HEK293 (cell line): ENCODE measurements around the gene TRH.

Experiments
- CTCF ChIA-PET: fragments of 350-600 bp; formaldehyde crosslinking; extraction: SDS; loops from one replicate; lab custom pipeline; 2021; ENCODE audit warnings: antibody characterized with exemption; lab: Yijun Ruan, JAX
- POLR2A ChIA-PET: fragments of 300-600 bp; formaldehyde crosslinking; extraction: SDS; loops from one replicate; lab custom pipeline; 2020; ENCODE audit warnings: antibody characterized with exemption, inconsistent platforms; lab: Yijun Ruan, JAX
- H3K27ac ChIP-seq: fragments of 200-500 bp; sonication (Bioruptor generic); 2 replicates; pipeline ENCODE4 v1.5.1; 2014; ENCODE audit warnings: low read depth, low read length, control low read depth, inconsistent platforms; ENCODE audit errors: extremely low read depth
- H3K36me3 ChIP-seq, 2 experiments: fragments of 200-500 bp in 1 of 2; sonication (Bioruptor generic) in 1 of 2; 1 replicate in 1 of 2; 2 replicates in 1 of 2; pipeline ENCODE4 v1.5.1; 2014 to 2017; ENCODE audit warnings: inconsistent platforms in 2 of 2, low read length in 2 of 2; ENCODE audit not compliant: control insufficient read depth in 2 of 2, insufficient read depth in 1 of 2
- H3K4me1 ChIP-seq: fragments of 200-500 bp; sonication (Bioruptor generic); 2 replicates; pipeline ENCODE4 v1.5.1; 2014; ENCODE audit warnings: mild to moderate bottlenecking, low read length, inconsistent platforms; ENCODE audit not compliant: control insufficient read depth, insufficient read depth
- H3K4me3 ChIP-seq: 2 replicates; pipeline ENCODE4 v1.5.1; 2011; ENCODE audit warnings: low read depth, mild to moderate bottlenecking, control low read depth, low read length, moderate library complexity
- H3K9me3 ChIP-seq: fragments of 200-500 bp; sonication (Bioruptor generic); 2 replicates; pipeline ENCODE4 v1.5.1; 2014; ENCODE audit warnings: low read depth, low read length, inconsistent platforms; ENCODE audit not compliant: control insufficient read depth, insufficient read depth
- GLI4 ChIP-seq: fragments of 450-650 bp; formaldehyde crosslinking; IDR thresholded peaks from 2 replicates; pipeline ENCODE4 v1.5.1; 2016; ENCODE audit warnings: missing biosample characterization, missing genetic modification characterization
- HIC1 ChIP-seq: fragments of 450-650 bp; formaldehyde crosslinking; IDR thresholded peaks from 2 replicates; pipeline ENCODE4 v1.5.1; 2016; ENCODE audit warnings: missing biosample characterization, missing genetic modification characterization
- OSR2 ChIP-seq: fragments of 450-650 bp; formaldehyde crosslinking; IDR thresholded peaks from 2 replicates; pipeline ENCODE4 v1.5.1; 2016; ENCODE audit warnings: missing biosample characterization, missing genetic modification characterization
- SCRT2 ChIP-seq: fragments of 450-650 bp; formaldehyde crosslinking; IDR thresholded peaks from 2 replicates; pipeline ENCODE4 v1.5.1; 2016; ENCODE audit warnings: missing biosample characterization, missing genetic modification characterization
- YY2 ChIP-seq: fragments of 450-650 bp; formaldehyde crosslinking; IDR thresholded peaks from 2 replicates; pipeline ENCODE4 v1.5.1; 2016; ENCODE audit warnings: missing biosample characterization, missing genetic modification characterization
- ZFP37 ChIP-seq: fragments of 450-650 bp; formaldehyde crosslinking; IDR thresholded peaks from 2 replicates; pipeline ENCODE4 v1.5.1; 2016; ENCODE audit warnings: missing biosample characterization, missing genetic modification characterization
- ZNF138 ChIP-seq: fragments of 450-650 bp; formaldehyde crosslinking; IDR thresholded peaks from 2 replicates; pipeline ENCODE4 v1.5.1; 2016; ENCODE audit warnings: missing biosample characterization, missing genetic modification characterization, borderline replicate concordance
- ZNF341 ChIP-seq: fragments of 450-650 bp; formaldehyde crosslinking; IDR thresholded peaks from 2 replicates; pipeline ENCODE4; 2016; ENCODE audit warnings: low read depth, missing biosample characterization, missing genetic modification characterization
- ZNF404 ChIP-seq: fragments of 450-650 bp; formaldehyde crosslinking; IDR thresholded peaks from 2 replicates; pipeline ENCODE4 v1.5.1; 2017; ENCODE audit warnings: missing biosample characterization, missing genetic modification characterization
- ZNF514 ChIP-seq: fragments of 450-650 bp; formaldehyde crosslinking; IDR thresholded peaks from 2 replicates; pipeline ENCODE4 v1.5.1; 2016; ENCODE audit warnings: missing biosample characterization, missing genetic modification characterization
- ZNF549 ChIP-seq: fragments of 450-650 bp; IDR thresholded peaks from 2 replicates; pipeline ENCODE4 v1.5.1; 2018; ENCODE audit warnings: missing biosample characterization, missing genetic modification characterization, mild to moderate bottlenecking, inconsistent platforms, moderate library complexity
- ZNF555 ChIP-seq: fragments of 450-650 bp; formaldehyde crosslinking; conservative IDR thresholded peaks from 2 replicates; pipeline ENCODE4 v1.5.1; 2017; ENCODE audit warnings: missing biosample characterization, mild to moderate bottlenecking, missing genetic modification characterization, inconsistent platforms
- ZNF596 ChIP-seq: fragments of 450-650 bp; IDR thresholded peaks from 2 replicates; pipeline ENCODE4 v1.5.0; 2018; ENCODE audit warnings: missing biosample characterization, mild to moderate bottlenecking, missing genetic modification characterization, moderate library complexity
- ZNF623 ChIP-seq: fragments of 450-650 bp; formaldehyde crosslinking; IDR thresholded peaks from 2 replicates; pipeline ENCODE4 v1.5.1; 2016; ENCODE audit warnings: missing biosample characterization, missing genetic modification characterization
- ZNF76 ChIP-seq: fragments of 450-650 bp; formaldehyde crosslinking; IDR thresholded peaks from 2 replicates; pipeline ENCODE4; 2016; ENCODE audit warnings: low read depth, missing biosample characterization, missing genetic modification characterization, borderline replicate concordance
- ZNF792 ChIP-seq: fragments of 450-650 bp; formaldehyde crosslinking; IDR thresholded peaks from 2 replicates; pipeline ENCODE4 v1.5.1; 2016; ENCODE audit warnings: missing biosample characterization, missing genetic modification characterization
- ZSCAN18 ChIP-seq: fragments of 450-650 bp; formaldehyde crosslinking; IDR thresholded peaks from 2 replicates; pipeline ENCODE4 v1.5.1; 2016; ENCODE audit warnings: missing biosample characterization, missing genetic modification characterization
- ZSCAN5A ChIP-seq: fragments of 450-650 bp; formaldehyde crosslinking; IDR thresholded peaks from 2 replicates; pipeline ENCODE4 v1.5.1; 2016; ENCODE audit warnings: missing biosample characterization, missing genetic modification characterization
- TF ChIP-seq, protein P1 (sequence below): fragments of 450-650 bp; formaldehyde crosslinking; IDR thresholded peaks from 2 replicates; pipeline ENCODE4 v1.5.1; 2017; ENCODE audit warnings: missing biosample characterization, mild to moderate bottlenecking, missing genetic modification characterization, moderate library complexity
- TF ChIP-seq, protein P2 (sequence below): fragments of 450-650 bp; formaldehyde crosslinking; IDR thresholded peaks from 2 replicates; pipeline ENCODE4 v1.5.1; 2017; ENCODE audit warnings: missing biosample characterization, missing genetic modification characterization

TRH gene

GRCh38 chr3:129979905-129980304 lies 5.4 kb downstream of the TRH start (continued):
- TF ChIP-seq, protein P1, sequence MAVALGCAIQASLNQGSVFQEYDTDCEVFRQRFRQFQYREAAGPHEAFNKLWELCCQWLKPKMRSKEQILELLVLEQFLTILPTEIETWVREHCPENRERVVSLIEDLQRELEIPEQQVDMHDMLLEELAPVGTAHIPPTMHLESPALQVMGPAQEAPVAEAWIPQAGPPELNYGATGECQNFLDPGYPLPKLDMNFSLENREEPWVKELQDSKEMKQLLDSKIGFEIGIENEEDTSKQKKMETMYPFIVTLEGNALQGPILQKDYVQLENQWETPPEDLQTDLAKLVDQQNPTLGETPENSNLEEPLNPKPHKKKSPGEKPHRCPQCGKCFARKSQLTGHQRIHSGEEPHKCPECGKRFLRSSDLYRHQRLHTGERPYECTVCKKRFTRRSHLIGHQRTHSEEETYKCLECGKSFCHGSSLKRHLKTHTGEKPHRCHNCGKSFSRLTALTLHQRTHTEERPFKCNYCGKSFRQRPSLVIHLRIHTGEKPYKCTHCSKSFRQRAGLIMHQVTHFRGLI (tag by site-specific recombination) = no peak
- no peak for TF ChIP-seq ZNF792 (tag by site-specific recombination)

GRCh38 chr3:129983561-129983960 lies 9.0 kb downstream of the TRH start:
- H3K36me3 ChIP-seq = no peaks in the 10 kb centered on the region
- no peak overlapping the region for H3K4me3 ChIP-seq
- no peaks in the 10 kb centered on the region for H3K9me3 ChIP-seq
- CTCF ChIA-PET = interaction anchor here (0.8 kb wide), 1 partner anchor 21 kb away, joined by 3 read pairs; no protein-coding TSS in a partner anchor
- no peak overlapping the region for H3K27ac ChIP-seq
- POLR2A ChIA-PET = no interaction called here
- H3K4me1 ChIP-seq = no peaks in the 10 kb centered on the region
- TF ChIP-seq GLI4 (tag by site-specific recombination) = no peak
- no peak for TF ChIP-seq HIC1 (tag by site-specific recombination)
- no peak for TF ChIP-seq YY2 (tag by site-specific recombination)
- no peak for TF ChIP-seq ZNF138 (tag by site-specific recombination)
- TF ChIP-seq ZNF549 (tag by site-specific recombination) = no peak
- TF ChIP-seq ZNF404 (tag by site-specific recombination) = no peak
- no peak for TF ChIP-seq ZSCAN5A (tag by site-specific recombination)
- no peak for TF ChIP-seq ZNF623 (tag by site-specific recombination)
- TF ChIP-seq ZNF341 = no peak
- no peak for TF ChIP-seq ZNF76 (tag by site-specific recombination)
- no peak for TF ChIP-seq OSR2 (tag by site-specific recombination)
- no peak for TF ChIP-seq ZNF596 (tag by site-specific recombination)
- no peak for TF ChIP-seq ZFP37 (tag by site-specific recombination)
- no peak for TF ChIP-seq ZNF514 (tag by site-specific recombination)
- no peak for TF ChIP-seq SCRT2
- no peak for TF ChIP-seq ZSCAN18 (tag by site-specific recombination)
- no peak for TF ChIP-seq ZNF555 (tag by site-specific recombination)
- TF ChIP-seq, protein P2, sequence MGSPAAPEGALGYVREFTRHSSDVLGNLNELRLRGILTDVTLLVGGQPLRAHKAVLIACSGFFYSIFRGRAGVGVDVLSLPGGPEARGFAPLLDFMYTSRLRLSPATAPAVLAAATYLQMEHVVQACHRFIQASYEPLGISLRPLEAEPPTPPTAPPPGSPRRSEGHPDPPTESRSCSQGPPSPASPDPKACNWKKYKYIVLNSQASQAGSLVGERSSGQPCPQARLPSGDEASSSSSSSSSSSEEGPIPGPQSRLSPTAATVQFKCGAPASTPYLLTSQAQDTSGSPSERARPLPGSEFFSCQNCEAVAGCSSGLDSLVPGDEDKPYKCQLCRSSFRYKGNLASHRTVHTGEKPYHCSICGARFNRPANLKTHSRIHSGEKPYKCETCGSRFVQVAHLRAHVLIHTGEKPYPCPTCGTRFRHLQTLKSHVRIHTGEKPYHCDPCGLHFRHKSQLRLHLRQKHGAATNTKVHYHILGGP (tag by site-specific recombination) = no peak
- TF ChIP-seq ZNF792 (tag by site-specific recombination) = no peak
